ENCODE measurements around the gene ACTN4. TPM values are rescaled to one million over a fixed set of nuclear protein-coding genes. Genes with fewer than 3 reads are reported as not detected.
"Not testable (repeated sequence)": the region's sequence is repeated elsewhere in the genome, so short reads cannot be mapped to it uniquely, and the experiment has no call there.

The ACTN4 gene
- total RNA-seq, 1 experiment from 2014 or later, result 3,297 TPM

DNA sequence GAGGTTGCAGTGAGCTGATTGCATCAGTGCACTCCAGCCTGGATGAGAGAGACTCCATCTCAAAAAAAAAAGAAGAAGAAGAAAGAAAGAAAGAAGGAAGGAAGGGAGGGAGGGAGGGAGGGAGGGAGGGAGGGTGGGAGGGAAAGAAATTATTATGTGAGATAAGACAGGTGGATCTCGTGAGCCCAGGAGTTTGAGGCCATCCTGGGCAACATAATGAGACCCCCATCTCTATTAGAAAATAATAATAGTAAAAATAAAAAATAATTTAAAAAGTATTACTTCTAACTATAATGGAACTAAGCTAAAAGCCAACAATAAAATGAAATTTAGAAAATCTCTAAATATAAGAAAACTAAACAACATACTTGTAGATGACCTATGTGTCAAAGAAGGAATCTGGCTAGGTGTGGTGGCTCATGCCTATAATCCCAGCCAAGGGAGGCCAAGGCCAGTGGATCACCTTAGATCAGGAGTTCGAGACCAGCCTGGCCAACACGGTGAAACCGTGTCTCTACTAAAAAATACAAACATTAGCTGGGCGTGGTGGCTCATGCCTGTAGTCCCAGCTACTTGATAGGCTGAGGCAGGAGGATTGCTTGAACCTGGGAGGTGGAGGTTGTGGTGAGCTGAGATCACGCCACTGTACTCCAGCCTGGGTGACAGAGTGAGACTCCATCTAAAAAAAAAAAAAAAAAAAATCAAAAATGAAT, 113.5 kb downstream of the ACTN4 start:
- in situ Hi-C loops (cut with HindIII; ENCODE audit: low pct_unique_long_range_greater_than_20kb, low sequenced_read_pairs); intact Hi-C loops (cut with micrococcal nuclease; ENCODE audit: unreplicated experiment); ATAC-seq; H3K4me1 ChIP-seq (ENCODE audit: control insufficient read depth, insufficient read depth, low read length); H3K36me3 ChIP-seq (ENCODE audit: control insufficient read depth, insufficient read depth, low read length); H3K27me3 ChIP-seq (ENCODE audit: control insufficient read depth, insufficient read depth, low read length); H3K9me3 ChIP-seq (ENCODE audit: control insufficient read depth, insufficient read depth, low read depth, low read length); H3K4me3 ChIP-seq (ENCODE audit: low read depth in 2 of 2, low read length in 2 of 2); DNase-seq (ENCODE audit: low read depth, low spot score); BruUV-seq (replicated peaks); H3K27ac ChIP-seq (ENCODE audit: low read length): not testable (repeated sequence)
- POLR2A ChIA-PET, result interaction anchor here (0.6 to 1.0 kb wide), 6 partner anchors 18 to 241 kb away, joined by 3 to 15 read pairs (median 6); no protein-coding TSS in a partner anchor
- CTCF ChIA-PET, result interaction anchor here (0.8 kb wide), 1 partner anchor 9 kb away, joined by 6 read pairs; no protein-coding TSS in a partner anchor

GRCh38 chr19:38761884-38762389, 114.5 kb downstream of the ACTN4 start:
- in situ Hi-C loops (cut with HindIII; ENCODE audit: low pct_unique_long_range_greater_than_20kb, low sequenced_read_pairs), result not testable (repeated sequence)

DNA sequence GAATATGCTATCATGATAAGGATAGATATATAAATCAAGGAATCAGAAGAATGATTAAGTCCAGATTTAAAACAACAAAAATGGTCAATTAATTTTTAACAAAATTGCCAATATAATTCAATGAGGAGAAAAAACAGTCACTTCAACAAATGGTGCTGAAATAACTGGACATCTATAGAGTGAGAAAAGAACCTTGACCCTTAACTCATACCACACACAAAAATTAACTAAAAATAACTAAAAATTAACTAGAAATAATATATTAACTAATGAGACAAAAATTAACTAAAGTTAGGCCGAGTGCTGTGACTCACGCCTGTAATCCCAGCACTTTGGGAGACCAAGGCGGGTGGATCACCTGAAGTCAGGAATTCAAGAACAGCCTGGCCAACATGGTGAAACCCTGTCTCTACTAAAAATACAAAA, 116.4 kb downstream of the ACTN4 start:
- ATAC-seq, result no peak
- POLR2A ChIA-PET, result interaction anchor here (0.6 to 0.7 kb wide), 2 partner anchors 22 to 184 kb away, joined by 7 to 11 read pairs; no protein-coding TSS in a partner anchor

More at GRCh38 chr19:38761884-38762389, 114.5 kb downstream of the ACTN4 start:
- CTCF ChIA-PET, result interaction anchor here (0.5 to 0.8 kb wide), 2 partner anchors 8 to 314 kb away, joined by 3 to 6 read pairs; no protein-coding TSS in a partner anchor
- H3K4me1 ChIP-seq (ENCODE audit: control insufficient read depth, insufficient read depth, low read length); BruUV-seq (replicated peaks); H3K27ac ChIP-seq (ENCODE audit: low read length); intact Hi-C loops (cut with micrococcal nuclease; ENCODE audit: unreplicated experiment); ATAC-seq; H3K27me3 ChIP-seq (ENCODE audit: control insufficient read depth, insufficient read depth, low read length); H3K9me3 ChIP-seq (ENCODE audit: control insufficient read depth, insufficient read depth, low read depth, low read length); DNase-seq (ENCODE audit: low read depth, low spot score); H3K4me3 ChIP-seq (ENCODE audit: low read depth in 2 of 2, low read length in 2 of 2); H3K36me3 ChIP-seq (ENCODE audit: control insufficient read depth, insufficient read depth, low read length): not testable (repeated sequence)
- POLR2A ChIA-PET, result interaction anchor here (0.6 to 1.0 kb wide), 3 partner anchors 19 to 242 kb away, joined by 4 to 15 read pairs (median 6); no protein-coding TSS in a partner anchor

More for the DNA sequence above, 116.4 kb downstream of the ACTN4 start:
- CTCF ChIA-PET, result interaction anchor here (0.6 kb wide), 2 partner anchors 245 to 259 kb away, joined by 3 to 6 read pairs; no protein-coding TSS in a partner anchor
- H3K4me1 ChIP-seq (ENCODE audit: control insufficient read depth, insufficient read depth, low read length), result no peaks in the 10 kb centered on the region
- no TSS peak for BruUV-seq (replicated peaks)
- H3K9me3 ChIP-seq (ENCODE audit: control insufficient read depth, insufficient read depth, low read depth, low read length), result no peaks in the 10 kb centered on the region
- no peaks in the 10 kb centered on the region for H3K36me3 ChIP-seq (ENCODE audit: control insufficient read depth, insufficient read depth, low read length)
- DNase-seq (ENCODE audit: low read depth, low spot score), result no peak
- H3K27me3 ChIP-seq (ENCODE audit: control insufficient read depth, insufficient read depth, low read length), result no peaks in the 10 kb centered on the region
- intact Hi-C loops (cut with micrococcal nuclease; ENCODE audit: unreplicated experiment), result no loop called here
- in situ Hi-C loops (cut with HindIII; ENCODE audit: low pct_unique_long_range_greater_than_20kb, low sequenced_read_pairs), result no loop called here
- TF ChIP-seq, protein P1, sequence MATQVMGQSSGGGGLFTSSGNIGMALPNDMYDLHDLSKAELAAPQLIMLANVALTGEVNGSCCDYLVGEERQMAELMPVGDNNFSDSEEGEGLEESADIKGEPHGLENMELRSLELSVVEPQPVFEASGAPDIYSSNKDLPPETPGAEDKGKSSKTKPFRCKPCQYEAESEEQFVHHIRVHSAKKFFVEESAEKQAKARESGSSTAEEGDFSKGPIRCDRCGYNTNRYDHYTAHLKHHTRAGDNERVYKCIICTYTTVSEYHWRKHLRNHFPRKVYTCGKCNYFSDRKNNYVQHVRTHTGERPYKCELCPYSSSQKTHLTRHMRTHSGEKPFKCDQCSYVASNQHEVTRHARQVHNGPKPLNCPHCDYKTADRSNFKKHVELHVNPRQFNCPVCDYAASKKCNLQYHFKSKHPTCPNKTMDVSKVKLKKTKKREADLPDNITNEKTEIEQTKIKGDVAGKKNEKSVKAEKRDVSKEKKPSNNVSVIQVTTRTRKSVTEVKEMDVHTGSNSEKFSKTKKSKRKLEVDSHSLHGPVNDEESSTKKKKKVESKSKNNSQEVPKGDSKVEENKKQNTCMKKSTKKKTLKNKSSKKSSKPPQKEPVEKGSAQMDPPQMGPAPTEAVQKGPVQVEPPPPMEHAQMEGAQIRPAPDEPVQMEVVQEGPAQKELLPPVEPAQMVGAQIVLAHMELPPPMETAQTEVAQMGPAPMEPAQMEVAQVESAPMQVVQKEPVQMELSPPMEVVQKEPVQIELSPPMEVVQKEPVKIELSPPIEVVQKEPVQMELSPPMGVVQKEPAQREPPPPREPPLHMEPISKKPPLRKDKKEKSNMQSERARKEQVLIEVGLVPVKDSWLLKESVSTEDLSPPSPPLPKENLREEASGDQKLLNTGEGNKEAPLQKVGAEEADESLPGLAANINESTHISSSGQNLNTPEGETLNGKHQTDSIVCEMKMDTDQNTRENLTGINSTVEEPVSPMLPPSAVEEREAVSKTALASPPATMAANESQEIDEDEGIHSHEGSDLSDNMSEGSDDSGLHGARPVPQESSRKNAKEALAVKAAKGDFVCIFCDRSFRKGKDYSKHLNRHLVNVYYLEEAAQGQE (IDR thresholded peaks at IDR 0.05; ENCODE audit: insufficient read depth in 1 of 2, low read depth in 2 of 2, low read length in 1 of 2), result no peak
- no peak for TF ChIP-seq POLR2AphosphoS5 (IDR thresholded peaks at IDR 0.05; ENCODE audit: low read depth, low read length)
- TF ChIP-seq CTCF (IDR thresholded peaks at IDR 0.05), result no peak
- no peak for TF ChIP-seq SIN3A (IDR thresholded peaks at IDR 0.05; ENCODE audit: borderline replicate concordance, insufficient read depth, low read depth, low read length)
- no peak for TF ChIP-seq TCF7L2 (IDR thresholded peaks at IDR 0.05; ENCODE audit: low read depth, low read length)
- H3K4me3 ChIP-seq (ENCODE audit: low read depth in 2 of 2, low read length in 2 of 2), result no peak overlapping the region
- no peak overlapping the region for H3K27ac ChIP-seq (ENCODE audit: low read length)

All from Panc1 (cell line).